Peyer's patch (tissue), 4 donors: ENCODE measurements around the gene LMTK3. TPM values are rescaled to one million over a fixed set of nuclear protein-coding genes. Genes with fewer than 3 reads are reported as not detected.

Experiments used
- DNase-seq, 3 donors: peaks; one replicate each; pipeline ENCODE4 v3.0.0-alpha.2; 2017 to 2019
- H3K27ac ChIP-seq, 4 donors: fragments of 200-600 bp; sonication (generic); one replicate each; pipeline ENCODE4 v1.5.1; 2016 to 2019
- H3K27me3 ChIP-seq, 2 donors: fragments of 200-600 bp; sonication (generic); one replicate each; pipeline ENCODE4 v1.5.1; 2019
- H3K36me3 ChIP-seq, 3 donors: fragments of 200-600 bp; sonication (generic); one replicate each; pipeline ENCODE4 v1.5.1; 2016 to 2019
- H3K4me1 ChIP-seq, 4 donors: fragments of 200-600 bp; sonication (generic); one replicate each; pipeline ENCODE4 v1.5.1; 2016 to 2019
- H3K4me3 ChIP-seq, 4 donors: fragments of 200-600 bp; sonication (generic); 1 replicate in 3 of 4; 2 replicates in 1 of 4; pipeline ENCODE4 v1.5.1; 2016 to 2019; ENCODE audit warnings: mild to moderate bottlenecking in 1 of 4
- H3K9me3 ChIP-seq, 4 donors: fragments of 200-600 bp; sonication (generic); one replicate each; pipeline ENCODE4 v1.5.1; 2016 to 2019; ENCODE audit warnings: mild to moderate bottlenecking in 1 of 4
- POLR2A ChIP-seq, 2 donors: fragments of 450-650 bp; IDR thresholded peaks; one replicate each; pipeline ENCODE4 v1.5.1; 2017; ENCODE audit warnings: antibody characterized with exemption in 2 of 2, mild to moderate bottlenecking in 2 of 2, moderate library complexity in 2 of 2
- total RNA-seq, 4 donors: library from RNA; depleted of rRNA; stranded (reverse); fragments of >200 nt; gene quantifications; one replicate each; pipeline ENCODE4 v1.1.0, GENCODE V29; 2016
- TF ChIP-seq, protein P1 (sequence below), 6 experiments: fragments of 450-650 bp in 4 of 6; fragments of 200-600 bp in 2 of 6; sonication (generic) in 1 of 6; IDR thresholded peaks; one replicate each; pipeline ENCODE4 v1.5.1; 2017 to 2019; ENCODE audit warnings: antibody characterized with exemption in 6 of 6, mild to moderate bottlenecking in 3 of 6, moderate library complexity in 1 of 6

LMTK3 gene
- total RNA-seq, 4 donors from 2014 or later = 8.2 to 17.6 (median 12.8) TPM

DNA sequence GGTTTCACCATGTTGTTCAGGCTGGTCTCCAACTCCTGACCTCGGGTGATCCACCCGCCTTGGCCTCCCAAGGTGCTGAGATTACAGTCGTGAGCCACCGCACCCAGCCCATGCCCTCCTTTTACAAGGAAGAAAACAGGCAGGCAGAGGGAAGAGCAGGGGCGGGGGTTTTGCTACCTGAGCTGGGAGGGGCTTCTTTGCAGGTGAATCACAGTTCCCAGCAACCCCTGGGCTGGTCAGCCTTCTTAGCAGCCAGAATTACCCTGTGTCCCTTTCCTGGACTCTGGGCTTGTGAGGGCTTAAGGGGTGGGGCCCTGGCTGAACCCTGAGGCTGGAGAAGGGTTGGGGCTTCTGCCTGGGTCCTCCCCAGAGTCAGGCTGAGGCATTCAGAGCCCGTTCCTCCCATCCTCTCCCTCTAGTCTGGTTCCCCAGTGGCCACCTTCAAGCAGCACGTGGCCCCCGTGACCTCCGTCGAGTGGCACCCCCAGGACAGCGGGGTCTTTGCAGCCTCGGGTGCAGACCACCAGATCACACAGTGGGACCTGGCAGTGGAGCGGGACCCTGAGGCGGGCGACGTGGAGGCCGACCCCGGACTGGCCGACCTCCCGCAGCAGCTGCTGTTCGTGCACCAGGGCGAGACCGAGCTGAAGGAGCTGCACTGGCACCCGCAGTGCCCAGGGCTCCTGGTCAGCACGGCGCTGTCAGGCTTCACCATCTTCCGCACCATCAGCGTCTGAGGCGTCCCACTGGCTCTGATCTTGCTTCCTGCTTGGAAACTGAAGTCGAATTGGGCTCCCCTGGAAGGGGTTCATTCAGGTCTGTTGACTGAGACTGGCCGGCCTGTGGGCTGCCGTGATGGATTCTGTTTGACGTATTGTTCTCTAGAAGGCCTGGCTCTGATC, 59.1 kb downstream of the LMTK3 start:
- H3K27me3 ChIP-seq = no peaks in the 10 kb centered on the region
- H3K4me1 ChIP-seq = no peaks in the 10 kb centered on the region
- H3K9me3 ChIP-seq = no peaks in the 10 kb centered on the region
- DNase-seq = no peak
- peaks cover 0 to 81% (median 0%) of the 10 kb centered on the region in 3 donors for H3K36me3 ChIP-seq
- no peak overlapping the region for H3K4me3 ChIP-seq
- H3K27ac ChIP-seq = no peak overlapping the region
- no peak for TF ChIP-seq POLR2A (IDR thresholded peaks at IDR 0.05)
- TF ChIP-seq, protein P1, sequence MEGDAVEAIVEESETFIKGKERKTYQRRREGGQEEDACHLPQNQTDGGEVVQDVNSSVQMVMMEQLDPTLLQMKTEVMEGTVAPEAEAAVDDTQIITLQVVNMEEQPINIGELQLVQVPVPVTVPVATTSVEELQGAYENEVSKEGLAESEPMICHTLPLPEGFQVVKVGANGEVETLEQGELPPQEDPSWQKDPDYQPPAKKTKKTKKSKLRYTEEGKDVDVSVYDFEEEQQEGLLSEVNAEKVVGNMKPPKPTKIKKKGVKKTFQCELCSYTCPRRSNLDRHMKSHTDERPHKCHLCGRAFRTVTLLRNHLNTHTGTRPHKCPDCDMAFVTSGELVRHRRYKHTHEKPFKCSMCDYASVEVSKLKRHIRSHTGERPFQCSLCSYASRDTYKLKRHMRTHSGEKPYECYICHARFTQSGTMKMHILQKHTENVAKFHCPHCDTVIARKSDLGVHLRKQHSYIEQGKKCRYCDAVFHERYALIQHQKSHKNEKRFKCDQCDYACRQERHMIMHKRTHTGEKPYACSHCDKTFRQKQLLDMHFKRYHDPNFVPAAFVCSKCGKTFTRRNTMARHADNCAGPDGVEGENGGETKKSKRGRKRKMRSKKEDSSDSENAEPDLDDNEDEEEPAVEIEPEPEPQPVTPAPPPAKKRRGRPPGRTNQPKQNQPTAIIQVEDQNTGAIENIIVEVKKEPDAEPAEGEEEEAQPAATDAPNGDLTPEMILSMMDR (IDR thresholded peaks at IDR 0.05) = no peak

DNA sequence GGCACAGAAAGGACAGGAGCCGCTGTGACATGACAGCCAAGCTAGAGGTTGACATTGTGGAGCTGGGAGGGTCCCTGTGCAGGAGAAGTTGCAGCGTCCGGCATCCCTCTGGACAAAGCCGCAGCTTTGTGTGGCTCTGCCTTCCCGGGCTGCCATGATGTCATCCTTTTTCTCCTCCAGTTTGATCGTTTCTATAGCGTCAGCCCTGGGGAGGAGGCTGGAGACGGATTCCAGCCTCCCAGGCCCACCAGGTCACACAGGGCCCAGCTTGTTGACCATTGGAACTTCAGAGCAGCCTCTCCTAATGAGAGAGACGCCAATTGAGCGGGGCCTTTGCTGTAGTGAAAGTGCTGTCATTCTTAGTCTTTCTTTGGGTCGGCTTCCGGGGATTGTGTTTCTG, 60.0 kb downstream of the LMTK3 start:
- H3K4me3 ChIP-seq = no peak overlapping the region
- peaks cover 0 to 4% (median under 1%) of the 10 kb centered on the region in 4 donors for H3K4me1 ChIP-seq
- TF ChIP-seq, protein P1 (IDR thresholded peaks at IDR 0.05) = no peak
- TF ChIP-seq POLR2A (IDR thresholded peaks at IDR 0.05) = no peak
- H3K9me3 ChIP-seq = no peaks in the 10 kb centered on the region
- DNase-seq = no peak
- no peaks in the 10 kb centered on the region for H3K27me3 ChIP-seq
- no peak overlapping the region for H3K27ac ChIP-seq
- H3K36me3 ChIP-seq = peaks cover 0 to 82% (median 0%) of the 10 kb centered on the region in 3 donors

DNA sequence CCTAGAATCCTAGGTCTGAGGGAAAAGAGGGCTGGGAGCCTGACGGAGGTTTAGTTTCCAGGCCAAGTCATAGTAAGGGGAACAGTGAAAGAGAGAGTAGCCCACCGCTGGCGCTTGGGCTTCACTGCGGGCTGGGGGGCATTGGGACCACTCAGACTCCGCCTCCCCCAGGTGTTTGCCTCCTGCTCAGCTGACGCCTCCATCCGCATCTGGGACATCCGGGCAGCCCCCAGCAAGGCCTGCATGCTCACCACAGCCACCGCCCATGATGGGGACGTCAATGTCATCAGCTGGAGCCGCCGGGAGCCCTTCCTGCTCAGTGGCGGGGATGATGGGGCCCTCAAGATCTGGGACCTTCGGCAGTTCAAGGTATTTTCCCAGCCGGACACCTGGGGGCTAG, 60.8 kb downstream of the LMTK3 start:
- no peak overlapping the region for H3K4me3 ChIP-seq
- no peak for TF ChIP-seq POLR2A (IDR thresholded peaks at IDR 0.05)
- TF ChIP-seq, protein P1 (IDR thresholded peaks at IDR 0.05) = no peak
- no peak overlapping the region for H3K27ac ChIP-seq
- peaks cover 0 to 76% (median 0%) of the 10 kb centered on the region in 3 donors for H3K36me3 ChIP-seq
- H3K27me3 ChIP-seq = no peaks in the 10 kb centered on the region
- DNase-seq = no peak
- H3K9me3 ChIP-seq = no peaks in the 10 kb centered on the region
- peaks cover 0 to 10% (median 2%) of the 10 kb centered on the region in 4 donors for H3K4me1 ChIP-seq

DNA sequence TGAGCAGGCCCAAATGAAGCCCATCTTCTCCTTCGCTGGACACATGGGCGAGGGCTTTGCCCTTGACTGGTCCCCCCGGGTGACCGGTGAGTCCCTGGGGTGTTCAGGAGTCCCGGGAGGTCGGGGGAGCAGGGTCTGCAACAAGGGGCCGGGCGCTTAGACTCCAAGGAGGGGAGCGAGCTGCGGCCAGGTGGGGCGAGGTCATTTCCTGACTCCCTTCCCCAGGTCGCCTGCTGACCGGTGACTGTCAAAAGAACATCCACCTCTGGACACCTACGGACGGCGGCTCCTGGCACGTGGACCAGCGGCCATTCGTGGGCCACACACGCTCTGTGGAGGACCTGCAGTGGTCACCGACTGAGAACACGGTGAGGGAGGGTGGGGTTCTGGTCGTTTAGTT, 61.2 kb downstream of the LMTK3 start:
- Histone ChIP-seq H3K9me3 (no peaks in the 10 kb centered on the region), H3K4me3 (no peak overlapping the region), H3K27ac (no peak overlapping the region), H3K27me3 (no peaks in the 10 kb centered on the region), H3K36me3 (peaks cover 0 to 72% (median 0%) of the 10 kb centered on the region in 3 donors), H3K4me1 (peaks cover 0 to 10% (median 2%) of the 10 kb centered on the region in 4 donors)
- DNase-seq = no peak
- TF ChIP-seq, protein P1 (IDR thresholded peaks at IDR 0.05) = no peak

DNA sequence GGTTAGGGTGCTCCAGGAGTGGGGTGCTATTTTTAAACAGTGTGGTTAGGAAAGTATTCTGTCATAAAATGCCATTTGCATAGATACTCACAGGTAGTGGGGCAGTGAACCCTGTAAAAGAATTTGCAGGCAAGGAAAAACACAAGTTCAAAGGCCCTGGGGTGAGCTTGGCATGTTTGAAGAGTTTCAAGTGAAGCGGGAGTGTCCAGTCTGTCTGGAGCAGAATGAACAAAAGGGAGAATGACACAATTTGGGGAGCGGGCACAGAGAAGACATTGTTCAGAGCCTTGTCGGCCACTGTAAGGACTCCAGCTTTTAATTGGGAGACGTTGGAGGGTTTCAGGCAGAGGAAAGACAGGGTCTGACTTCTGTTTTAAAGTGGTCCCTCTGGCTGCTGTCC, 63.1 kb downstream of the LMTK3 start:
- peaks cover 0 to 60% (median 0%) of the 10 kb centered on the region in 3 donors for H3K36me3 ChIP-seq
- peaks cover 0 to 28% (median 13%) of the 10 kb centered on the region in 4 donors for H3K4me1 ChIP-seq
- no peak for DNase-seq

More for the DNA sequence above, 63.1 kb downstream of the LMTK3 start:
- peaks cover 0 to 11% of the 10 kb centered on the region in 2 donors for H3K27me3 ChIP-seq
- H3K27ac ChIP-seq = no peak overlapping the region
- TF ChIP-seq, protein P1 (IDR thresholded peaks at IDR 0.05) = no peak
- TF ChIP-seq POLR2A (IDR thresholded peaks at IDR 0.05) = no peak
- no peaks in the 10 kb centered on the region for H3K9me3 ChIP-seq
- H3K4me3 ChIP-seq = no peak overlapping the region
